Hypothalamus (tissue), 51 donors: ENCODE data around the gene SPESP1.
A peak's percentile ranks its signal among the peaks of the same experiment; 100 is the strongest.

Experiments used
- DNase-seq, 51 donors: peaks; one replicate each; lab custom pipeline; 2025; lab: John Stamatoyannopoulos, UW

Gene SPESP1

GRCh38 chr15:68990231-68990991, 60.1 kb downstream of the SPESP1 start:
- peak in 1 of 51 donors; percentile 37 for DNase-seq

GRCh38 chr15:68990992-68991500, 60.7 kb downstream of the SPESP1 start:
- DNase-seq: no peak

- no peak for DNase-seq
Observed at GRCh38 chr15:68991723-68992122, 61.4 kb downstream of the SPESP1 start.

- no peak for DNase-seq
Observed at GRCh38 chr15:68992696-68993095, 62.4 kb downstream of the SPESP1 start.

- no peak for DNase-seq
Observed at GRCh38 chr15:68993276-68993675, 63.0 kb downstream of the SPESP1 start.

GRCh38 chr15:68994149-68994548, 63.8 kb downstream of the SPESP1 start:
- peak in 1 of 51 donors; percentile 5 for DNase-seq

- no peak for DNase-seq
Observed at GRCh38 chr15:68994981-68995761, 64.8 kb downstream of the SPESP1 start.
